H9 (cell line): Measurements from ENCODE around the gene PHOX2B. TPM values are rescaled to one million over a fixed set of nuclear protein-coding genes. Genes with fewer than 3 reads are reported as not detected.
A peak's percentile ranks its signal among the peaks of the same experiment; 100 is the strongest.

ENCODE experiments used
- DNase-seq: peaks from one replicate; pipeline ENCODE4 v3.0.0-alpha.2; 2017
- H2AFZ ChIP-seq: one replicate; pipeline ENCODE4 v1.6.1; 2013; ENCODE audit warnings: mild to moderate bottlenecking, low read length, control low read depth, moderate library complexity
- H2AK5ac ChIP-seq: 2 replicates; pipeline ENCODE4 v1.6.1; 2013; ENCODE audit warnings: low read length, control low read depth, mixed read lengths; ENCODE audit not compliant: insufficient read length
- H2BK120ac ChIP-seq: one replicate; pipeline ENCODE4 v1.6.1; 2013; ENCODE audit warnings: low read depth, mild to moderate bottlenecking, low read length, control low read depth, inconsistent platforms; ENCODE audit not compliant: poor library complexity, severe bottlenecking
- H2BK12ac ChIP-seq: 2 replicates; pipeline ENCODE4 v1.6.1; 2013; ENCODE audit warnings: low read length, control low read depth, mixed read lengths, low read depth; ENCODE audit not compliant: insufficient read length
- H2BK15ac ChIP-seq: 2 replicates; pipeline ENCODE4 v1.6.1; 2013; ENCODE audit warnings: low read depth, low read length, control low read depth
- H2BK20ac ChIP-seq: one replicate; pipeline ENCODE4 v1.6.1; 2013; ENCODE audit warnings: low read depth, mild to moderate bottlenecking, low read length, control low read depth, inconsistent platforms; ENCODE audit not compliant: poor library complexity, severe bottlenecking
- H2BK5ac ChIP-seq: 2 replicates; pipeline ENCODE4 v1.6.1; 2013; ENCODE audit warnings: low read length, control low read depth, mixed read lengths; ENCODE audit not compliant: insufficient read length
- H3K14ac ChIP-seq: 2 replicates; pipeline ENCODE4 v1.6.1; 2013; ENCODE audit warnings: low read length, control low read depth; ENCODE audit not compliant: insufficient read depth
- H3K18ac ChIP-seq: 2 replicates; pipeline ENCODE4 v1.6.1; 2013; ENCODE audit warnings: low read depth, mild to moderate bottlenecking, mixed read lengths, low read length, control low read depth; ENCODE audit not compliant: insufficient read length
- H3K23ac ChIP-seq: 2 replicates; pipeline ENCODE4 v1.6.1; 2013; ENCODE audit warnings: low read length, control low read depth, mixed read lengths, low read depth; ENCODE audit not compliant: insufficient read length
- H3K23me2 ChIP-seq: 2 replicates; pipeline ENCODE4 v1.6.1; 2013; ENCODE audit warnings: low read depth, mild to moderate bottlenecking, mixed read lengths, low read length, control low read depth; ENCODE audit not compliant: insufficient read length, poor library complexity, severe bottlenecking
- H3K27ac ChIP-seq: 2 replicates; pipeline ENCODE4 v1.5.1; 2013; ENCODE audit warnings: low read length, control low read depth, mixed read lengths, low read depth; ENCODE audit not compliant: insufficient read length
- H3K27me3 ChIP-seq: 2 replicates; pipeline ENCODE4 v1.6.1; 2013; ENCODE audit warnings: low read length, control low read depth, inconsistent platforms; ENCODE audit not compliant: insufficient read depth
- H3K4ac ChIP-seq: 2 replicates; pipeline ENCODE4 v1.6.1; 2013; ENCODE audit warnings: low read depth, mild to moderate bottlenecking, control low read depth, inconsistent platforms, low read length, moderate library complexity
- H3K4me1 ChIP-seq: 2 replicates; pipeline ENCODE4 v1.6.1; 2013; ENCODE audit warnings: low read length, control low read depth, inconsistent platforms; ENCODE audit not compliant: insufficient read depth
- H3K4me2 ChIP-seq: 2 replicates; pipeline ENCODE4 v1.6.1; 2013; ENCODE audit warnings: low read length, control low read depth, mixed read lengths; ENCODE audit not compliant: insufficient read length, insufficient read depth
- H3K56ac ChIP-seq: 2 replicates; pipeline ENCODE4 v1.6.1; 2013; ENCODE audit warnings: low read depth, mild to moderate bottlenecking, mixed read lengths, low read length, control low read depth; ENCODE audit not compliant: insufficient read length
- H3K79me1 ChIP-seq: 2 replicates; pipeline ENCODE4 v1.6.1; 2013; ENCODE audit warnings: low read depth, mild to moderate bottlenecking, moderate library complexity, low read length, control low read depth, inconsistent platforms; ENCODE audit not compliant: insufficient read depth, poor library complexity, severe bottlenecking
- H3K79me2 ChIP-seq: 2 replicates; pipeline ENCODE4 v1.6.1; 2013; ENCODE audit warnings: low read length, control low read depth, inconsistent platforms; ENCODE audit not compliant: insufficient read depth
- H3K9ac ChIP-seq: 2 replicates; pipeline ENCODE4 v1.6.1; 2013; ENCODE audit warnings: low read length, control low read depth, mixed read lengths; ENCODE audit not compliant: insufficient read length; ENCODE audit errors: extremely low read depth
- H3K9me3 ChIP-seq: one replicate; pipeline ENCODE4 v1.6.1; 2013; ENCODE audit warnings: low read depth, low read length, inconsistent platforms; ENCODE audit not compliant: control insufficient read depth
- H3T11ph ChIP-seq: one replicate; pipeline ENCODE4 v1.6.1; 2013; ENCODE audit warnings: mild to moderate bottlenecking, low read length, control low read depth, inconsistent platforms
- H4K20me1 ChIP-seq: one replicate; pipeline ENCODE4 v1.6.1; 2013; ENCODE audit not compliant: control insufficient read depth, insufficient read length, insufficient read depth
- H4K5ac ChIP-seq: 2 replicates; pipeline ENCODE4 v1.6.1; 2013; ENCODE audit warnings: low read depth, mild to moderate bottlenecking, mixed read lengths, low read length, control low read depth; ENCODE audit not compliant: insufficient read length
- H4K8ac ChIP-seq: replicated peaks from 2 replicates; pipeline ENCODE4 v1.6.1; 2013; ENCODE audit warnings: low read length, control low read depth, mixed read lengths, low read depth; ENCODE audit not compliant: insufficient read length
- H4K91ac ChIP-seq: 2 replicates; pipeline ENCODE4 v1.6.1; 2013; ENCODE audit warnings: low read depth, mild to moderate bottlenecking, moderate library complexity, mixed read lengths, low read length, control low read depth; ENCODE audit not compliant: insufficient read length
- H3K27ac Mint-ChIP-seq, 3 experiments: 2 replicates in 2 of 3; 3 replicates in 1 of 3; pipeline ENCODE4 v1.8.0; 2020 to 2021; ENCODE audit warnings: mixed read lengths in 3 of 3, mild to moderate bottlenecking in 1 of 3, moderate library complexity in 1 of 3
- H3K27me3 Mint-ChIP-seq: 2 replicates; pipeline ENCODE4 v1.8.0; 2021; ENCODE audit warnings: low read depth, mild to moderate bottlenecking, moderate library complexity, mixed read lengths
- H3K36me3 Mint-ChIP-seq, 3 experiments: 2 replicates in 2 of 3; 3 replicates in 1 of 3; pipeline ENCODE4 v1.8.0; 2020 to 2021; ENCODE audit warnings: low read depth in 3 of 3, mixed read lengths in 3 of 3; ENCODE audit not compliant: insufficient read depth in 1 of 3
- H3K4me1 Mint-ChIP-seq, 2 experiments: 2 replicates each; pipeline ENCODE4 v1.8.0; 2020; ENCODE audit warnings: mixed read lengths in 2 of 2
- H3K4me3 Mint-ChIP-seq, 2 experiments: 2 replicates in 1 of 2; 3 replicates in 1 of 2; pipeline ENCODE4 v1.8.0; 2020 to 2021; ENCODE audit warnings: mild to moderate bottlenecking in 2 of 2, mixed read lengths in 2 of 2, moderate library complexity in 1 of 2
- H3K9me3 Mint-ChIP-seq, 2 experiments: 2 replicates in 1 of 2; 3 replicates in 1 of 2; pipeline ENCODE4 v1.8.0; 2020; ENCODE audit warnings: mild to moderate bottlenecking in 2 of 2, mixed read lengths in 2 of 2, moderate library complexity in 1 of 2
- CTCF ChIP-seq: fragments of 200-600 bp; sonication (generic); conservative IDR thresholded peaks from 3 replicates; pipeline ENCODE4 v1.8.0; 2021; ENCODE audit warnings: antibody characterized with exemption, mild to moderate bottlenecking
- WGBS: extraction: QIAGEN DNeasy Blood & Tissue Kit; methylation state at CpG from one replicate; pipeline ENCODE4 v1.1.7; 2013; ENCODE audit warnings: missing lambda C conversion rate, low lambda C conversion rate, mixed read lengths; ENCODE audit not compliant: insufficient read length; ENCODE audit errors: extremely low coverage; 5-methylcytosine and 5-hydroxymethylcytosine counted together
- total RNA-seq: library from RNA; stranded (reverse); gene quantifications from 2 replicates; pipeline ENCODE4 v1.2.1, GENCODE V29; 2021

Gene PHOX2B
- total RNA-seq, 1 experiment from 2014 or later = not detected

- WGBS = no CpG with 5 or more reads among the region's 34 CpGs
- peaks cover 15% of the 10 kb centered on the region for H3K23me2 ChIP-seq
- no peak overlapping the region for H3K18ac ChIP-seq
- no peak overlapping the region for H3T11ph ChIP-seq
- no peak overlapping the region for H3K27ac ChIP-seq
- H3K9ac ChIP-seq = no peak overlapping the region
- Mint-ChIP-seq H3K36me3 (no peaks in the 10 kb centered on the region; a peak in 2 of 7 replicates), H3K27me3 (peaks cover 100% of the 10 kb centered on the region), H3K4me3 (peak overlapping the region; percentile 55 to 81), H3K4me1 (peaks cover 33 to 53% of the 10 kb centered on the region in 2 experiments), H3K27ac (peak overlapping the region in 1 of 3 experiments; percentile 76; a peak in 1 of 7 replicates), H3K9me3 (peaks cover 0 to 6% of the 10 kb centered on the region in 2 experiments; a peak in 3 of 5 replicates)
- H3K4me2 ChIP-seq = peak overlapping the region; percentile 77
- H2AK5ac ChIP-seq = no peak overlapping the region
- H3K9me3 ChIP-seq = no peaks in the 10 kb centered on the region
- H3K27me3 ChIP-seq = peaks cover 95% of the 10 kb centered on the region
- H2BK12ac ChIP-seq = no peak overlapping the region
- H2BK20ac ChIP-seq = no peak overlapping the region
- no peaks in the 10 kb centered on the region for H4K20me1 ChIP-seq
- no peaks in the 10 kb centered on the region for H3K79me1 ChIP-seq
- no peak overlapping the region for H2BK120ac ChIP-seq
- H3K14ac ChIP-seq = no peak overlapping the region
- H3K79me2 ChIP-seq = no peaks in the 10 kb centered on the region
- TF ChIP-seq CTCF = peak; percentile 50; the same call in 2 of the 3 replicates
- no peak overlapping the region for H4K91ac ChIP-seq
- H2AFZ ChIP-seq = no peak overlapping the region
- H3K4ac ChIP-seq = no peak overlapping the region
- H2BK5ac ChIP-seq = no peak overlapping the region
- no peak overlapping the region for H2BK15ac ChIP-seq
- H3K56ac ChIP-seq = no peak overlapping the region
- H4K8ac ChIP-seq = no peak overlapping the region
- no peaks in the 10 kb centered on the region for H3K4me1 ChIP-seq
- H4K5ac ChIP-seq = no peak overlapping the region
- no peak overlapping the region for H3K23ac ChIP-seq
- DNase-seq = peak; percentile 55
These were observed 3.0 kb upstream of the PHOX2B start for GRCh38 chr4:41751449-41752061.
